Raji (cell line): Measurements from ENCODE around the gene IL22RA2.

Experiments used
- POLR2A ChIP-seq: IDR thresholded peaks from 2 replicates; pipeline ENCODE4 v1.6.1; 2011; ENCODE audit warnings: low read depth, low read length, control low read depth; ENCODE audit not compliant: insufficient read depth

Gene IL22RA2

DNA sequence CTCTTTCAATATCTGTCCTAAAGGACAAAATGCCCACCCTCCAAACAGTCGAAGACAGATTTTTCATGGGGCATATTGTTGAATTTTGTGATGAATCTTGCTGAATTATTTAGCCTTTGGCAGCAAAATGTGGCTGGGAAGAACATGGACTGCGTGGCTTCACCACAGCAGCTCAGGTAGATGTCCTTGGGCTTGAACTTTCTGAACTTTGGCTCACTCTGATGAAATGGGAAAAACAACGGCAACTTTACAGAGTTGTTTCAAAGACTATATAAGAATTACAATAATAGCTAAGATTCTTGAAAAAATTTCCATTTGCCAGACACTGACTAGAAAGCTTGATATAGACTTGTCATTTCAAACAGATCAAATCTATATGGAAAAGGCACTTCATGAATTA lies 75.9 kb downstream of the IL22RA2 start:
- no peak for TF ChIP-seq POLR2A

DNA sequence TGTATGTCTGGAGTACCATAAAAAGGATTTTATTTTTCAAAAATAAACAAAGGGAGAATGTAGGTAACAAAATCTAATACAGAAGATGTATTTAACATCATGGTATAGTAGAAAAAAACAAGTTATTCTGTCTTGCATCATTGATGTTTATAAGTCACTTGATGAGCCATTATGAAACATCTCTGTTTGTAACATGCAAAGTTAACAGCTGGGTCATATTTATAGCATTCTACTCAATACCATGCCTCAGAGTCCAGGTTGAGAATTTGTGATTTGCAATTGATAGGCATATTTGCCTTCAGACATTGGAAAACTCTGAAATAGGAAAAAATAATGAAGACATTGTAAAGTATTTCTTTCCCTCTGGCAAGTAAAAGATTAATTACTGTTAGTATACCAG lies 76.4 kb downstream of the IL22RA2 start:
- no peak for TF ChIP-seq POLR2A

DNA sequence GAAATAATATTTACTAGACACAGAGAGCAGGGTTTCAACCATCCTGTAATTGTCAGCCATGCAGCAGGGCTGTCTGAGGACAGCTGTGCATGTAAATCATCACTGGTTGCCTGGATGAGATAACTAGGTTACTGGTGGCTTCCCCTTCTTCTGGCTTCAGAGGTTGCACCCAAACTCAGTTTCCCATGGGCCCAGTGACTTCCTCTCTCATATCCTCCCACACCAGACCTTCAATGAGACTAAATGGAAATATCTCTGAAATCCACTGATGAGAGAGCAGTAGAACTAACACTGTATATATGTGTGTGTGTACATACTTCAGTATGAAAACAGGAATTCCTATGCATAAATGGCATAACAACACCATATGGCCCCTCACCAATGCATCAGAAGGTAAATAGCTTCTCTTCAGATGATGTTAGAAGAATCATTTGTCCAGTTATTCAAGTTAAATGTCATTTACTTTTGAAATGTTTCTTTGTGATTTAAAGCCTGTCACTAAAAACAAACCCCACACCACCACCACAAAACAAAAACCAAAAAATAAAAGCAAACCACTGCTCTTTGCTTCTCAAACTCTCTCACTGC lies 77.7 kb downstream of the IL22RA2 start:
- no peak for TF ChIP-seq POLR2A

DNA sequence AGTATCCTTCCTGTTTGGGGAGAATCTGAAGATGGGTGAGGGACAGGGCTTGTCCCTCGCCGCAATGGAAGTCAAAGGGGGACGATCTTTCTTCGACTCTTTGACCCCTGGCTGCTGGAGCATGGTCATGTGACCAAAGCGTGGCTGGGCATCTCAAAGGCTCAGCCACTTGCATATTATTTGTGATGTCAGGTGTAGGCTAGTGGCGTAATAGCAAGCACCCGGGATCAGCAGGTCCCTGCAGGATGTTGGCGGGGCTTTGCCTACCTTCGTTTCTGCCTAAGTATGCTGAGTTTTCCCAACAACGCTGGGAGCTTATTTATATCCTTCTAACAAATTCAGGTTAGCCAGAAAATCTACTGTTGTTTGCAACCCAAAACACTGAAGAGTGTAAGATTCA lies 78.4 kb downstream of the IL22RA2 start:
- TF ChIP-seq POLR2A, result no peak

DNA sequence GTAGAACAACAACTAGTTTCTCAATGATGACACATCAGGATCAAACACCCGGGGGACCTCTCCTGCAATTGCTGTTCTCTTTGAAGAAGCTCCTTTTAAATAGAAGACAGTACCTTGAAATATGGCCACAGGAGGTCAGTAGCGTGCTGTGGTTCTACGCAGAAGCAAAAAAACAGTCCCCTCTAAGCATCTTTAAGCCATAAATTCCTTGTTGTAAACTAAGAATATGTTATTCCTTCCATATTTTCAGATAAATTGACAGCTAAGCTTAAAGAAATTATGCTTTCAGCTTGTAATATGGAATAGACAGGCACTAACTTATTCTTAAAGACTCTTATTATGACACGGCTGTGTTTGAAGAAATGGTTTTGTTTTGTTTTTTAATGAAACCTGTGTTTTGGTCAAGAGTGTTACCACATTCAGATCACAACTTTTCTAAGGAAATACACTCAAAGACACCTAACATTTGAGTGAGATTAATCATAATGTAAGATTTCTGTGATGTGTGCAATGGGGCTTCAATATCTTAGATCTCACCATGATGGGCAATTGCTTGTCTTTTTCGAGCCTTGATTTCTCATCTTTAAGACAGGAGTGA lies 78.9 kb downstream of the IL22RA2 start:
- TF ChIP-seq POLR2A, result no peak
